HG03045 (cell line): ENCODE measurements around the gene GZMB.
"Not testable (repeated sequence)": the region's sequence is repeated elsewhere in the genome, so short reads cannot be mapped to it uniquely, and the experiment has no call there.

Experiments
- ATAC-seq: cut with Tn5 transposase; IDR thresholded peaks from one replicate; pipeline ENCODE4 v1.9.1; 2021; ENCODE audit warnings: mild to moderate bottlenecking, moderate library complexity; ENCODE audit not compliant: unreplicated experiment

GZMB gene, protein sequence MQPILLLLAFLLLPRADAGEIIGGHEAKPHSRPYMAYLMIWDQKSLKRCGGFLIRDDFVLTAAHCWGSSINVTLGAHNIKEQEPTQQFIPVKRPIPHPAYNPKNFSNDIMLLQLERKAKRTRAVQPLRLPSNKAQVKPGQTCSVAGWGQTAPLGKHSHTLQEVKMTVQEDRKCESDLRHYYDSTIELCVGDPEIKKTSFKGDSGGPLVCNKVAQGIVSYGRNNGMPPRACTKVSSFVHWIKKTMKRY

GRCh38 chr14:24634158-24634557, at the start of gene GZMB:
Gene GZMB, minus strand, starts transcription at chr14:24634190. Its CDS starts 30 bp downstream, at chr14:24634160.
- no peak for ATAC-seq

GRCh38 chr14:24681056-24681455, 47.1 kb upstream of the GZMB start:
- ATAC-seq: no peak

DNA sequence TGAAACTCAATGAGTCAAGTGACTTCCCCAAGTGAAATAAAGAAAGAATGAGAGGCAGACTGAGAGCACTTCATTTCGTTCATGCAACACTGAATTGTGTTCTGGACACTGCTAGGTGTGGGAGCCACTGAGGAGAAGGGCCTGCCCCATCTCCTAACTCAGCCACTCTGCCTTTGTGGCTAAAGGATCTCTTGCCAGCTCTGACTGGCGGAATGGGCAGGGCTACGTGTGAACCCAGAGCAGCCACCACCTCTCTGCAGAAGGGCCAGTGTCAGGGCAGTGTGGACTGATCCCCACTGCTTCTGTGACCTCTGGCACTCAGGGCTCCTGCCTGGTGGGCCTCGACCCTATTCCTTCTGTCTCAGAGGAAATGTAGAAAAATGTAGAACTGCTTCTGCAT, 46.5 kb upstream of the GZMB start:
- ATAC-seq: no peak

DNA sequence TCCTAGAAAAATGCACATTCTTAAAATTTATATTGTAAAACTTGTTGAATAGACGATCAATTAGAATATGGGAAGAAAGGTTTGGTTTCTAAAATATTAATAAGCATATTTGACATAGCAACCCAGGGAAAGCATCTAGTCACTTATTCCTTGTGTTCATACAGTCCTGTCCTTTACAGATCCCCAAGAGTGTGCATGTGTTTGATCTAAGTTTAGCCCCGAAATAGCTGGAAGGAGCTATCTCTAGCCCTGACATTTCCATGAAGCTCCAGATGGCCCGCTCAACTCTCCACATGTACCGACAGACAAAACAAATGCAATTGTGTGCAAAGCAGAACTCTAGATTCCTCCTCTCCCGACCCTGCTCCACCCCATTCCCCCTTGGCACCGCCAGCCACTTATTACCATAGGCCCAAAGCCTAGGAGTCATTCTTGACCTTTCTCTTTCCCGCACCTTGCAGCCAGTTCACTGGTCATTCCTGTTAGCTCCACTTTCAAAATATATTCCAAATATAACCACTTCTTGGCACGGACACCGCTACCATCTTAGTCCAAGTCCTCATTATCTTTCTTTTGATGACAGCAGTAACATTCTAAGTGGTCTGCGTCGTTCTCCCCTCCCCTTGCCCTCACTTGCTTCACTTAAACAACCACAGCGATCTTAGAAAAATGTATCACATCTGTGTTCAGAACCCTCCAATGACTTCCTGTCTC, 45.4 kb upstream of the GZMB start:
- ATAC-seq: no peak

- peak; percentile 83 for ATAC-seq
These were observed 44.8 kb upstream of the GZMB start for GRCh38 chr14:24678801-24679247.

- no peak for ATAC-seq
These were observed 44.0 kb upstream of the GZMB start for GRCh38 chr14:24677956-24678355.

- peak; percentile 48 for ATAC-seq
These were observed 40.4 kb upstream of the GZMB start for GRCh38 chr14:24674204-24674970.

- peak; percentile 66 for ATAC-seq
These were observed 39.7 kb upstream of the GZMB start for GRCh38 chr14:24673534-24674203.

DNA sequence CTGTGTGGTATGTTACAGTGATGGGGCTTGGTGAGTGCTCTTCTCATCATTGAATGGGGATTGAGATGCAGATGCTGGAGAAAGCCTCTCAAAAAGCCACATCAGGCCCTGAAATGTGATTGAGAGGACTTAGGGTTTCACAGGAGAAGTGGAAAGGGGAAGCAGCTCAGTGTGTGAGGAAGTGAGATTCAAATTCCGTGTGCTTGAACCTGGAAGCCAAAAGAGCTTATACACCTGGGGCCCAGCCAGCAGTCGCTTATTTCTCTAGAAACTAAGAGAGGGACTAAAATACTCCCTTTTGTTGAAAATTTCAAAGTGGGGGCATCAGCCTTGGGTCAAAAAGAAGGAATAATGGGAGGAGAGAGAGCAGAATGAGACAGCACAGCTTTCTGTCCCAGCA, 39.1 kb upstream of the GZMB start:
- ATAC-seq: peak; percentile 48

DNA sequence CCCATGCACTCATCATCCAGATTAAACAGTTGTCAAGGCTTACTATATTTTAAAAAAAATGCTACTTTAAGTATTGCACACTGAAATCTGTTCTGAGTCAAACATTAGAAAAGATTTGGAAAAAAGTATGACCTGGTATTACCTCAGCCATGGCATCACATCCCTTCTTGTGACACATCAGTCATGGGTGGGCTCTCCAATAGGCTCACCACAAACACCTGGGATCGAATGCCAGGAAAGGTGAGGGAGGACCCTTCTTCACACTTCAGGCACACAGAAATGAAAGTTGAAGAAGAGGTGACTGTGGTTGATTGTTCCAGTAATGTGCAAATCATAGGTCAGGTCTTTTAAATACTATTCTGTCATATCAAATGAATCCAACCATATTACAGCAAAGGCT, 36.6 kb upstream of the GZMB start:
- no peak for ATAC-seq

GRCh38 chr14:24669651-24670050, 35.7 kb upstream of the GZMB start:
- no peak for ATAC-seq

DNA sequence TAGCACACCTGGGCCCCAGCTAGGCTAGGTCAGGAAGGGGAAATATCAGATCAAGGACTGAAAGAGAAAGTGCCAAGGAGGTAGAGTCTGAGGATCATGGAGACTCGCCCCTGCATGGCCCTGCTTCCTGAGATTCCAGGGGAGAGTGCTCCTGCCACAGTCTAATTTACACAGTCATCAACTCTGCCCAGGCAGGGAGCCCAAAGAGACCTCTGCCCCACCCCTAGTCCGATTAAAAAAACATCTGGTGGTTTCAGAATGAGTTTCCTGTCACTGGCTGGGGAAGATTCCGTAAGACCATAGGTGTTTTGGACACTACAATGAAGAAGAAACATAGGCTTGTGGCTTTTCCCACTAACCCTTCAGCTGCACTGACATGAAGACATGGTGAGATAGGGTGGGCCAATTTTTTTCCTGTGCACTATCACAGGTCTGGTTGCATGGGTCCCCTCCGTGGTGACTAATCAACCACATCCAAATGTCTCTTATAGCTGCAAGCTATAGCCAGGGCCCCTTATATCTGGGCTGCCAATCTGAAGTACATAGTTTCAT, 31.5 kb upstream of the GZMB start:
- ATAC-seq: peak; percentile 89

- no peak for ATAC-seq
These were observed 30.4 kb upstream of the GZMB start for GRCh38 chr14:24664366-24664765.

DNA sequence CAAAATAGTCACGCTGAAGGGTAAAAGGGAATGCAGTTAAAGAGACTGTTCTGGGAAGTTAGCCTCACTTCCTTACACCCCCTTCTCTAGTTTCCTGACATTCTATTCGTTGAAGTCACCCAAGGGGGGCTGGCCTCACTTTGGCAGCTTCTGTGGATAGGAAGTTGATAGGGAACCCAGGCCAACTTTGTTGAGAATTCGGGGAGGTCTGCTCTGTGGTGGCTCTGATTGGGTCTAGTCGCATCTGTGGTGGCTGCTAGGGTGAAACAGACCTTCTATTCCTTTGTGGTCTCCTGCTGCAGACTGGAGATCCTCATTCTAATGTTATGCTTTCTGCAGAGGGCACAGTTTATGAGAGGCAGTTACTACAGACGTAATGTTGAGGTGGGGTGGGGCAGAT, 28.8 kb upstream of the GZMB start:
- ATAC-seq: no peak

- no peak for ATAC-seq
These were observed 26.1 kb upstream of the GZMB start for GRCh38 chr14:24659916-24660570.

GRCh38 chr14:24648361-24648760, 14.4 kb upstream of the GZMB start:
- not testable (repeated sequence) for ATAC-seq

DNA sequence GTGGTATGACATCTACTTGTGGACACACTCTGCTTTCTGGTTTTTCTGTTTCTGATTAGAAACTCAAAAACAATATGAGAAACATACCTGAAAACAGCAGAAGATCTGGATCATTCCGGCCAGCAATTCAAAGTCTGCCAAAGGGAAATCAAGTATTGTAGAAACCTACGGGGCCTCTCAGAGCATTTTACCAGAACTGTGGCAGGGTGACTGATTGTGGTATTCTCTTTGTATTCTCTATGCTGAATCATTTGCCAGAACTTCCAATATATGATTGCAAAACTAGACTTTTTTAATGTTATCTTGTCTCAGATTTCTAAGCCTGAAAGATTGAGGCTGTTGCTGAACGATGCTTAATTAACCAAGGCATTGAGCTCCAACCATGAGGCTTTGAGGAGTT, 5.9 kb upstream of the GZMB start:
- no peak for ATAC-seq

GRCh38 chr14:24639270-24639669, 5.3 kb upstream of the GZMB start:
- ATAC-seq: no peak

DNA sequence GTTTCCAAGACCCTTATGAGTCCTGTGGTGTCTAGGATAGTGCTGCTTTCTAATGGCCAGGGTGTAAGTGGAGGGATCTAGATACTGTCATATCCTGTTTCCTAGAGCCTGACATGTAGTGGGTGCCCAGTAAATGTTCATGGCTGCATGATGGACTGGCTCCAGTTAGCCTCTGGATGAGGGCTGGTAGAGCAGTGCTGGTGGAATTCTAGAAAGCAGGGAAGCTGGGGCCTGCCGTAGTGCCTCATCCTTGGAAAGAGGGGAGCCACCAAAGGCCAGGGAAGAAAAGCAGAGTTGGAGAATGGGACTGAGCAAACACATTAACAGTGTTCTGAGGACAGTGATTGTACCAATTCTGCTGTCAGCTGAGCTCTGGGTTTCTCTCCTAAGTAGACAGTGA, 637 bp downstream of the GZMB start:
- no peak for ATAC-seq

DNA sequence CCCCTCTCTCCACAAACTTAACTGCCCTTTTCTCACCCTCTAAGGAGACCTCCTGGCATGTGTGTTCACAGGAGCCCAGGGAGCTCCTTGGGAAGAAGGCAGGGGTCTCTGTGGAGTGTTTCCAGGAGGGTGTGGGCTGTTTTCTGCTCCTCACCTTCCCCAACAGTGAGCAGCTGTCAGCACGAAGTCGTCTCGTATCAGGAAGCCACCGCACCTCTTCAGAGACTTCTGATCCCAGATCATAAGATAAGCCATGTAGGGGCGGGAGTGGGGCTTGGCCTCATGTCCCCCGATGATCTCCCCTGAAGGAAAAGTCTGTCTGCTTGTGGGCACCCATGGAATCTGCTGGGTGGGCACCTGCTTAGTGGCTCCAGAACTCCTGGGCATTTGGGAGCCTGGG, 1.2 kb downstream of the GZMB start:
- no peak for ATAC-seq
